Hepatocyte (in vitro differentiated cells): Measurements from ENCODE around the gene DCDC1.

ENCODE experiments used
- EZH2 ChIP-seq: fragments of 200-600 bp; sonication (generic); IDR thresholded peaks from 2 replicates; pipeline ENCODE4 v1.6.1; 2016; ENCODE audit warnings: antibody characterized with exemption, mild to moderate bottlenecking, borderline replicate concordance
- EZH2phosphoT487 ChIP-seq: fragments of 200-600 bp; sonication (generic); IDR thresholded peaks from one replicate; pipeline ENCODE4 v1.6.1; 2018; ENCODE audit warnings: antibody characterized with exemption, mild to moderate bottlenecking, low read depth, moderate library complexity; ENCODE audit not compliant: unreplicated experiment, severe bottlenecking
- TF ChIP-seq, protein P1 (sequence below): fragments of 200-600 bp; sonication (generic); IDR thresholded peaks from 2 replicates; pipeline ENCODE4 v1.5.1; 2016; ENCODE audit warnings: antibody characterized with exemption, mild to moderate bottlenecking; ENCODE audit not compliant: poor library complexity

DNA sequence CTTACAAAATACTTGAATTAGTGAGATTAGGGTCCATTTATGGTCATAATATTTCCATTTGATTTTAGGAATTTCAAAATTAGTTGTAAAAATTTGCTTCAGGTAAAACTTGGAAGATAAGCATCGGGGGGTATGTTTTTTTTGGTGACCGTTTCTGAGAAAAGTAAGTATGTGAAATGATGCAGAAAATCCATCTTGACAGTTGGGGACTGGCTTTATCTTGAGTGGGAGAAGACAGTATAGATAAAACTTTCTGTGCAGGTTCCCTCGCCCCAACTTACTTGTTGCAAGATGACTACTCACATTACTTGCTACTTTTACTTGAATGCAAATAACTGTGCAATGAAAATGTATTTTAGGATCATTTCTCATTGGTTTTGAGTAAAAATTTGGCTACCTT, 49.6 kb upstream of the DCDC1 start:
- TF ChIP-seq, protein P1, sequence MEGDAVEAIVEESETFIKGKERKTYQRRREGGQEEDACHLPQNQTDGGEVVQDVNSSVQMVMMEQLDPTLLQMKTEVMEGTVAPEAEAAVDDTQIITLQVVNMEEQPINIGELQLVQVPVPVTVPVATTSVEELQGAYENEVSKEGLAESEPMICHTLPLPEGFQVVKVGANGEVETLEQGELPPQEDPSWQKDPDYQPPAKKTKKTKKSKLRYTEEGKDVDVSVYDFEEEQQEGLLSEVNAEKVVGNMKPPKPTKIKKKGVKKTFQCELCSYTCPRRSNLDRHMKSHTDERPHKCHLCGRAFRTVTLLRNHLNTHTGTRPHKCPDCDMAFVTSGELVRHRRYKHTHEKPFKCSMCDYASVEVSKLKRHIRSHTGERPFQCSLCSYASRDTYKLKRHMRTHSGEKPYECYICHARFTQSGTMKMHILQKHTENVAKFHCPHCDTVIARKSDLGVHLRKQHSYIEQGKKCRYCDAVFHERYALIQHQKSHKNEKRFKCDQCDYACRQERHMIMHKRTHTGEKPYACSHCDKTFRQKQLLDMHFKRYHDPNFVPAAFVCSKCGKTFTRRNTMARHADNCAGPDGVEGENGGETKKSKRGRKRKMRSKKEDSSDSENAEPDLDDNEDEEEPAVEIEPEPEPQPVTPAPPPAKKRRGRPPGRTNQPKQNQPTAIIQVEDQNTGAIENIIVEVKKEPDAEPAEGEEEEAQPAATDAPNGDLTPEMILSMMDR, result no peak
- no peak for TF ChIP-seq EZH2
- no peak for TF ChIP-seq EZH2phosphoT487
